Measurements from ENCODE around the gene ATP6V1E1. TPM values are rescaled to one million over a fixed set of nuclear protein-coding genes. Genes with fewer than 3 reads are reported as not detected.

ATP6V1E1 gene
- total and polyA plus RNA-seq, 9 of the 15 experiments (the other 6 are each of a cell fraction or from before 2014, with no cell fraction given) = 122 to 249 (median 179) TPM

DNA sequence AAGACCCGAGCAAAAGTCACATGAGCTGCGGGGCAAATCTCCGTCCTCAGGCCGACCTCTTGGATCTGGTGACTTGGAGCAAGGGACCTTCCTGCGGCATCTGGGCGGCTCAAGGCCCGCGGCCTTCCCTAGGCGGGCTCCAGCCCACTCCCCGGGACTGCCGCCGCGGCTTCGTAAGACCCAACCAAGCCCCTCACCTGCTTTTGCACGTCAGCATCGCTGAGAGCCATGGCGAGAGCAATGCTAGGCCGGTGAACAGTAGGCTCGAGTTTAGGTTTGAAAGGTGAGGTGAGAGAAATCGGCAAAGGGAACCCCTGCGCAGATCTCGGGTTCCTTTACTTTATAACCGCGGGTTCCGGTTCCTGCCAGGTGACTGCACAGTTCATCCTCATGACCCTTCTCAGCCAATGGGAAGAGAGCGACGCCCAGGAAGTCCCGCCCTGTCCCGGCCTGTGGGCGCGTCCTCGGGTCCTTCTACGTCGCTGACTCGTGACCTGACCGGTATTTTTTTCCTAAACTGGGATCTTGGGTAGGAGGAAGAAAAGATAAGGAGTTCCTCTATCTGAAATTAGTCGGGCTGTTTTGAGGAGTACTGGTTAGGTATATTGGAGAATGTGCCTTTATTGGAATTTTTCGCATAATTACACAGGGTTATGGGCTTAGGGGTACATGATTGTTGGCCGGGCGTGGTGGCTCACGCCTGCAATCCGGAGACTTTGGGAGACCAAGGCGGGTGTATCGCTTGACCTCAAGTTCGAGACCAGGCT is at the start of gene ATP6V1E1 (continued):
- TF ChIP-seq, protein P1, sequence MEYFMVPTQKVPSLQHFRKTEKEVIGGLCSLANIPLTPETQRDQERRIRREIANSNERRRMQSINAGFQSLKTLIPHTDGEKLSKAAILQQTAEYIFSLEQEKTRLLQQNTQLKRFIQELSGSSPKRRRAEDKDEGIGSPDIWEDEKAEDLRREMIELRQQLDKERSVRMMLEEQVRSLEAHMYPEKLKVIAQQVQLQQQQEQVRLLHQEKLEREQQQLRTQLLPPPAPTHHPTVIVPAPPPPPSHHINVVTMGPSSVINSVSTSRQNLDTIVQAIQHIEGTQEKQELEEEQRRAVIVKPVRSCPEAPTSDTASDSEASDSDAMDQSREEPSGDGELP (CRISPR knock-in tag; IDR thresholded peaks at IDR 0.05; ENCODE audit: borderline replicate concordance) = peak; percentile 96
- no peak for TF ChIP-seq ZNF311 (CRISPR knock-in tag; IDR thresholded peaks at IDR 0.05)
- TF ChIP-seq, protein P2, sequence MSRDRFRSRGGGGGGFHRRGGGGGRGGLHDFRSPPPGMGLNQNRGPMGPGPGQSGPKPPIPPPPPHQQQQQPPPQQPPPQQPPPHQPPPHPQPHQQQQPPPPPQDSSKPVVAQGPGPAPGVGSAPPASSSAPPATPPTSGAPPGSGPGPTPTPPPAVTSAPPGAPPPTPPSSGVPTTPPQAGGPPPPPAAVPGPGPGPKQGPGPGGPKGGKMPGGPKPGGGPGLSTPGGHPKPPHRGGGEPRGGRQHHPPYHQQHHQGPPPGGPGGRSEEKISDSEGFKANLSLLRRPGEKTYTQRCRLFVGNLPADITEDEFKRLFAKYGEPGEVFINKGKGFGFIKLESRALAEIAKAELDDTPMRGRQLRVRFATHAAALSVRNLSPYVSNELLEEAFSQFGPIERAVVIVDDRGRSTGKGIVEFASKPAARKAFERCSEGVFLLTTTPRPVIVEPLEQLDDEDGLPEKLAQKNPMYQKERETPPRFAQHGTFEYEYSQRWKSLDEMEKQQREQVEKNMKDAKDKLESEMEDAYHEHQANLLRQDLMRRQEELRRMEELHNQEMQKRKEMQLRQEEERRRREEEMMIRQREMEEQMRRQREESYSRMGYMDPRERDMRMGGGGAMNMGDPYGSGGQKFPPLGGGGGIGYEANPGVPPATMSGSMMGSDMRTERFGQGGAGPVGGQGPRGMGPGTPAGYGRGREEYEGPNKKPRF (IDR thresholded peaks at IDR 0.05; ENCODE audit: low read depth, low read length) = no peak
- TF ChIP-seq, protein P3, sequence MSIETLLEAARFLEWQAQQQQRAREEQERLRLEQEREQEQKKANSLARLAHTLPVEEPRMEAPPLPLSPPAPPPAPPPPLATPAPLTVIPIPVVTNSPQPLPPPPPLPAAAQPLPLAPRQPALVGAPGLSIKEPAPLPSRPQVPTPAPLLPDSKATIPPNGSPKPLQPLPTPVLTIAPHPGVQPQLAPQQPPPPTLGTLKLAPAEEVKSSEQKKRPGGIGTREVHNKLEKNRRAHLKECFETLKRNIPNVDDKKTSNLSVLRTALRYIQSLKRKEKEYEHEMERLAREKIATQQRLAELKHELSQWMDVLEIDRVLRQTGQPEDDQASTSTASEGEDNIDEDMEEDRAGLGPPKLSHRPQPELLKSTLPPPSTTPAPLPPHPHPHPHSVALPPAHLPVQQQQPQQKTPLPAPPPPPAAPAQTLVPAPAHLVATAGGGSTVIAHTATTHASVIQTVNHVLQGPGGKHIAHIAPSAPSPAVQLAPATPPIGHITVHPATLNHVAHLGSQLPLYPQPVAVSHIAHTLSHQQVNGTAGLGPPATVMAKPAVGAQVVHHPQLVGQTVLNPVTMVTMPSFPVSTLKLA (conservative IDR thresholded peaks at IDR 0.05) = peak; percentile 81 to 92
- TF ChIP-seq EZH2 (IDR thresholded peaks at IDR 0.05; ENCODE audit: borderline replicate concordance, low read depth, low read length) = no peak
- 0 out of 2 replicates have a peak, but pooled peaks have one; percentile 4 for TF ChIP-seq CBFA2T3 (IDR thresholded peaks at IDR 0.05)
- TF ChIP-seq ZNF586 (CRISPR knock-in tag; conservative IDR thresholded peaks at IDR 0.05) = no peak
- peak; percentile 21; the same call in 1 of the 2 replicates for TF ChIP-seq RFX7 (CRISPR knock-in tag; IDR thresholded peaks at IDR 0.05)
- TF ChIP-seq RAD21 (CRISPR knock-in tag; conservative IDR thresholded peaks at IDR 0.05 in 1 of 2, IDR thresholded peaks at IDR 0.05 in 1 of 2) = no peak
- no peak; the same call in 1 of the 2 replicates for TF ChIP-seq POLR2AphosphoS2 (IDR thresholded peaks at IDR 0.05; ENCODE audit: low read length)
- TF ChIP-seq, protein P4, sequence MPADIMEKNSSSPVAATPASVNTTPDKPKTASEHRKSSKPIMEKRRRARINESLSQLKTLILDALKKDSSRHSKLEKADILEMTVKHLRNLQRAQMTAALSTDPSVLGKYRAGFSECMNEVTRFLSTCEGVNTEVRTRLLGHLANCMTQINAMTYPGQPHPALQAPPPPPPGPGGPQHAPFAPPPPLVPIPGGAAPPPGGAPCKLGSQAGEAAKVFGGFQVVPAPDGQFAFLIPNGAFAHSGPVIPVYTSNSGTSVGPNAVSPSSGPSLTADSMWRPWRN (IDR thresholded peaks at IDR 0.05; ENCODE audit: low read depth) = peak; percentile 10; the same call in 1 of the 2 replicates
- no peak for TF ChIP-seq ZNF316 (IDR thresholded peaks at IDR 0.05)
- TF ChIP-seq, protein P5, sequence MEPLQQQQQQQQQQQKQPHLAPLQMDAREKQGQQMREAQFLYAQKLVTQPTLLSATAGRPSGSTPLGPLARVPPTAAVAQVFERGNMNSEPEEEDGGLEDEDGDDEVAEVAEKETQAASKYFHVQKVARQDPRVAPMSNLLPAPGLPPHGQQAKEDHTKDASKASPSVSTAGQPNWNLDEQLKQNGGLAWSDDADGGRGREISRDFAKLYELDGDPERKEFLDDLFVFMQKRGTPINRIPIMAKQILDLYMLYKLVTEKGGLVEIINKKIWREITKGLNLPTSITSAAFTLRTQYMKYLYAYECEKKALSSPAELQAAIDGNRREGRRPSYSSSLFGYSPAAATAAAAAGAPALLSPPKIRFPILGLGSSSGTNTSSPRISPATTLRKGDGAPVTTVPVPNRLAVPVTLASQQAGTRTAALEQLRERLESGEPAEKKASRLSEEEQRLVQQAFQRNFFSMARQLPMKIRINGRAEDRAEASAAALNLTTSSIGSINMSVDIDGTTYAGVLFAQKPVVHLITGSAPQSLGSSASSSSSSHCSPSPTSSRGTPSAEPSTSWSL (CRISPR knock-in tag; IDR thresholded peaks at IDR 0.05; ENCODE audit: borderline replicate concordance) = no peak
- 0 out of 2 replicates have a peak, but pooled peaks have one; percentile 28 for TF ChIP-seq MECOM (CRISPR knock-in tag; IDR thresholded peaks at IDR 0.05)
- TF ChIP-seq KAT7 (CRISPR knock-in tag; IDR thresholded peaks at IDR 0.05; ENCODE audit: borderline replicate concordance) = peak; percentile 82; the same call in 1 of the 2 replicates
- no peak for TF ChIP-seq ZNF143 (CRISPR knock-in tag; IDR thresholded peaks at IDR 0.05)
- no peak for TF ChIP-seq SP1 (CRISPR knock-in tag; IDR thresholded peaks at IDR 0.05)
- no peak for TF ChIP-seq SIRT6 (IDR thresholded peaks at IDR 0.05; ENCODE audit: low read depth, low read length)
- TF ChIP-seq ZNF57 (CRISPR knock-in tag; IDR thresholded peaks at IDR 0.05) = no peak
- TF ChIP-seq EHMT2 (IDR thresholded peaks at IDR 0.05) = peak; percentile 37
- TF ChIP-seq RBM15 (IDR thresholded peaks at IDR 0.05; ENCODE audit: insufficient read depth, low read length) = no peak
